GM18520 (cell line): Measurements from ENCODE around the gene SYMPK.

Source experiments
- ATAC-seq: cut with Tn5 transposase; IDR thresholded peaks from one replicate; pipeline ENCODE4 v1.9.1; 2021; ENCODE audit not compliant: unreplicated experiment

Gene SYMPK

DNA sequence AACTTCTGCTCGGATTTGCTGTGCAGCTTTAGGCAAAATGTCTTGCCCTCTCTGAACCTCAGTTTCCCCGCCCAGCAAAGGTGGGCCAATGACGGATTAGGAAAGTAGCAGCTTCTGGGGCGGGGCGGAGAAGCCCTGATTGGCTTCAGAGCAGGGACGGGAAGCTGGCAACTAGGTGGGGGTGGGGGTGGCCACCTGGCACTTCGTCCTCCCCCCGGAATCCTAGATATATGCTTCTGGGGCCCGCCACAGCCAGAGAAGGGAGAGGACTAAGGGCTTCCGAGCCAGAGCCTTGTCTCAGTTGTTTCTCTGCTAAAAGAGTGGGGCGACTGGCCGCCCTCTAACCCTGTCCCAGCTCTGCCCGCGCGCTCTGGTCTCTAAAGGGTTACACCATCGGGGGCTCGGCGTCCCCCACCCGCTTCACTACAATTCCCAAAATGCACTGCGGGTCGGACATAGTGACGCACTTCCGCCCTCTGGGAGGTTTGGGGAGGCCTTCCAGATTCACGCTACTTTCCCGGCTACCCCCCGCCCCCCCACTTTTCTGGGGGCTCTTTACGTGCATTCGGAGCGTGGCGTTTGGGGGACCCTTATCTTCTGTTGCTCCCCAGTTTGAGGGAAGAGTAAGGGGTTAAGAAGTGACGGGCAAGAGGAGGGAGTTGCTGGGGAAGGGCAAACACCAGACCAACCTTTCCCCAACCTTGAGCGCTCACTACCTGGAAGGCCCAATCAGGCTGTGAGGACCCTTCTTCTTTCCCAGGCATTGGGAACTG, 23.7 kb upstream of the SYMPK start:
- peak; percentile 28 for ATAC-seq

DNA sequence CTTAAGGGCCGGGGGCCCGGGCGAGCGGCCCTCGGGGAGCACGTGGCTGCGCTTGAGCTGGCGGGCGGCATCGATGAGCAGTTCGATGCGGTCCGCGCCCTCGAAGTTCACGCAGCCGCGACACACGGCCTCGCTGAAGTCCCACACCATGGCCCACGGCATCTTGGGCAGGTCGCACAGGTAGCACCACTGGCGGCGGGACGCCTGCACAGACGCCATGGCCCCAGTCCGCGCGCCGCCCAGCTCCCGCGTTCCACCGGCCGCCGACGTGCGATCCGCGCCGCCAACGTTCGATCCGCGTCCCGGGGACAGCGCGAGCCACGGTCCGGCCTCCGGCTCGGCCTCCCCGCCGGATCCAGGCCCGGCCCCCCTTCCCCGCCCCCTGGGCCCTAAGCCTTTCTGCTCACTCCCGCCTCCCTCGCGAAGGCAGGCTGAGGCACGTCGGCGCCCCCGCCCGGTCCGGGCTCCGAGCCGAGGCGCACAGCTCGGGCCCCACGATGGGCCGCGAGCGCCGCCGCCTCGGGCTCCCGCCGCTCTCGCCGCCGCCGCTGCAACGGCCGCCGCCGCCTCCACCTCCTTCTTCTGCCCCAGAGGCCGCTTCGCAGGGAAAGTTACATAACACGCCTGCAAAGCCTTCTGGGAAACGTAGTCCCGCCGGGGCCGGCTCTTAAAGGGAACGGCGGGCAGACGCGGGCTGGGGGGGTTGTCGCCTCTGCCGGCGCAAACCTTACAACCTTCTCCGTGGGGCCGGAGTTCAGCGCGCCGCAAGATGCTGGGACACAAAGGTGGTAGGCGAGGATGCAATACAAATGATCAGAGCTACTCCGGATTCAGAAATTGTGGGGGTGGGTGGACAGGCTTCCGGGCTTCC, 22.8 kb upstream of the SYMPK start, which contains the start of gene IRF2BP1:
Gene IRF2BP1 (minus strand): TSS at position 586 of the 871 bp plus-strand sequence. CDS start 367 bp downstream, at position 219.
- ATAC-seq = peak; percentile 31

GRCh38 chr19:45884682-45885555, 22.0 kb upstream of the SYMPK start:
- ATAC-seq = no peak

DNA sequence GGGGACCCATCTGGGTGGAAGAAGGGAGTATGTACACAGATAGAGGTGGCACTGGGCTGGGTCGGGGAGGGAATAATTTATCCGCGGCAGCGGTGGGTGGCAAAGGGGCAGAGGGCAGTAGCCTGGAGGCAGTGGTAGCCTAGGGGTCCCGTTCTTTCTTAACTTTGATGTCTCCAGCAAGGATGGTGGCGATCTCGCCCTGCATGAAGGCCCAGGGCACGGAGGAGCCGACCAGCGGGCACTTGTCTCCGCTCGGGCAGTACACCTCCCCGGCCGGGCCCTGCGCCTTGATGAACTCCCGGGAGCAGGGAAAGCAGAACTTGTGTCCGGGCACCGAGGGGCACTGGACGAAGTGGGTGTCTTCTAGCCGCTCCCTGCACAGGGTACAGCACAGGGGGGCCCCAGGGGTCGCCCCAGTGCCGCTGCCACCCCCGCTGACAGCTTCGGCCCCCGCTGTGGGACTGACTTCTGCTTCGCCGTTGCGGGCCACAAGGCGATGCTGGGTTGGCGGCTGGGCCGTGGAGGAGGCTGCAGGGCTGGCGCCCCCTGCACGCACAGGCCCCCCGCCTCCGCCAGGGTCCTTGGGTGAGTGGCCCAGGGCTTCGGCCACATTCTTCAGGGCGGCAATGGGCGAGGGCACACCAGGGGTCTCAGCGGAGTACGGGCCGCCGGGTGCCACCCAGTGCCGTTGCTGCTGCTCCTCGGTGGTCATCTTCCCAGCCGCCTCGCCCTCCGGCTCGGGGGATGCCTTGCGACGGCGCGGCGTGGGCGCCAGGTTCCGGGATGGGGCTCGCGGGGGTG, 21.1 kb upstream of the SYMPK start:
- no peak for ATAC-seq

DNA sequence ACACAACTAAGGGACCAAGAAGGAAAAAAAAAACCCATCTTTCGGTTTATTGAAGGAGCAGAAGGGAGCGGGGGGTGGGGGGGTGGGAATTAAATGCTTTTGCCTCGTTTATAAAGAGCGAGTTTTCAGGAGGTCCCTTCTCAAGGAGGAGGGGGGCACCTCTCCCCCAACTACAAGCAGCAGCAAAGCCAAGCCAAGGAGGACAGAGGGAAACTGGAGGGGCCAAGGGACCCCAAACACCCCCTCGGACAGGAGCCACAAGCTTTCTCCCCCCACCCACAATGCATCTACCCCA, 20.6 kb upstream of the SYMPK start:
- ATAC-seq = no peak

DNA sequence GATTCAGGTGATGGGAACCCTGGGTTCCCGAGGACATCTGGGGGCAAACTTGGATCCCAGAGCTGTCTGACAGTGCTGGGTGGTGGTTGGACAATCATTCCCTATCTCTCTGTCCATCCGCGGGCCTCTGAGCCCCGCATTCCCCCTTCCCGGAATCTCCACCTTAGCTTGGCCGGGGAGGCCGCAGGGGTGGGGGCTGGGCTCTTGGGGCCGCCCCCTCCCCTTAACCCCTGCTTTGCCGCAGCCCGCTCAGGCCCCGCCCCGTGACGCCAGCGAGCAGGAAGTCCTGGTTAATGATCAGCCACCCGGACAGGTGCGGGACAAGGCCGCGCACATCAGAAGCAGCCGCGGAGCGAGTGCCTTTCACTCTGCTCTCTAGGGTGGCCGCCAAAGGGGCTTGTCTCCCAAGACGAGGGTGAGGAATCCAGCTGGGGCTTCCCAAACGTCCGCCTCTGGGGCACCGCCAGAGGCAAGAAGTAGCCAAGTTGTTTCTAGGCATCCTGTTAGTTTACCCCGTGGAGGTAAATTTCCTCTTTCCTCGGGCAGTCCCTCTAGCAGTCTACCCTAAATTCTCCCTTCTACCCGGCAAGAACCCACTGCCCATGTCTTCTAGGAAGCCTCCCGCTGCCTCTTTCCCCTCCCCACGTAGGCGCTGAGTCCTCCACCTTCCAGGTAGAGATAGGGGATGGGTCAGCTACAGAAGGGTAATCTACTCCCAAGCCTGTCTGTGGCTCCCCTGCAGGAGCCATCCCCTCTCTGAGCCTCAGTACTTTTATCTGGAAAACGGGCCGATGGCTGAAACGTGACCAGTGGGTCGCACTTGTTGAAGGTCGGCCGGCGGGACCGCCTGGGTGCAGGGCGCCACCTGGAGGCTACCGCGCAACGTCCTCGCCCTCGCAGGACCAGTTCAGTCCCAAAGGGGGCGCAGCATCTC, 20.0 kb upstream of the SYMPK start:
- no peak for ATAC-seq

GRCh38 chr19:45881909-45882528, 19.1 kb upstream of the SYMPK start:
- no peak for ATAC-seq

GRCh38 chr19:45881082-45881908, 18.3 kb upstream of the SYMPK start:
- ATAC-seq = no peak

DNA sequence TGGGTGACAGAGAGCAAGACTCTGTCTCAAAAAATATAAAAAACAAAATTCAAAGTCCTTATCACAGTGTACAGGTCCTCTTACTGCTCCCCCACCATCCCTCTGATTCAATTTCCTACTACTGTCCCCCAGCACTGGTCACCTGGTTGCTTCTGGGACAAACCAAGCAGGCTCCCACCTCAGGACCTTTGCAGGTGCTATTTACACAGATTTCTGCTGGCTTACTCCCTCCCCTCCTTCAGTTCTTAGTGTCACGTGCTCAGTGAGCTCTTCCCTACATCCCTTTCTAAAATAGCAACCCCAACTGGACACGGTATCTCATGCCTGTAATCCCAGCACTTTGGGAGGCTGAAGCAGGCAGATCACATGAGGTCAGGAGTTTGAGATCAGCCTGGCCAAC, 17.0 kb upstream of the SYMPK start:
- ATAC-seq = no peak

- ATAC-seq = no peak
Measured at GRCh38 chr19:45879055-45879454, 16.1 kb upstream of the SYMPK start.

GRCh38 chr19:45878043-45878794, 15.3 kb upstream of the SYMPK start:
- ATAC-seq = no peak

GRCh38 chr19:45876411-45877197, 13.7 kb upstream of the SYMPK start:
- ATAC-seq = no peak

DNA sequence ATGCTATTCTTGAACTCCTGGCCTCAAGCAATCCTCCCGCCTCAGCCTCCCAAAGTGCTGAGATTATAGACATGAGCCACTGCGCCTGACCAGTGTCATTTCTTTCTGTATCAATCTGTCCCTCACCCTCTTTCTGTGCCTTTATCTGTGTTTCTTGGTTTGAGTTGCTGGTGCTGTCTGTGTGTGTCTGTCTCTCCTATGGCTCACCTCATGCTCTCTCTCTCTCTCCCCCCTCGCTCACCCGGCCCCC, 13.1 kb upstream of the SYMPK start:
- no peak for ATAC-seq

DNA sequence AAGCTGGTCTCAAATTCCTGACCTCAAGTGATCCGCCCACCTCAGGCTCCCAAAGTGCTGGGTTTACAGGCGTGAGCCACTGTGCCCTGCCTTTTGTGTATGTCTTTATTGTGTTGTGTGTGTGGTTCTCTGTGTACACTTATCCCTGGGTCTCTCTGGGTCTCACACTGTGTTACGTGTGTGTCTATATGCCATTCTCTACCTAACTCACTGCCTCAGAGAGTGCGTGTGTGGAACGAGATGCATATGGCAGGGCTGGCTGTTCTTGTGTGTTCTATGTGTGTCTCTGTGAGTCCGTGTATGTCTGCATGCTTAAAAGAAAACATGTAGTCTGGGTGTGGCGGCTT, 11.6 kb upstream of the SYMPK start:
- ATAC-seq = no peak

DNA sequence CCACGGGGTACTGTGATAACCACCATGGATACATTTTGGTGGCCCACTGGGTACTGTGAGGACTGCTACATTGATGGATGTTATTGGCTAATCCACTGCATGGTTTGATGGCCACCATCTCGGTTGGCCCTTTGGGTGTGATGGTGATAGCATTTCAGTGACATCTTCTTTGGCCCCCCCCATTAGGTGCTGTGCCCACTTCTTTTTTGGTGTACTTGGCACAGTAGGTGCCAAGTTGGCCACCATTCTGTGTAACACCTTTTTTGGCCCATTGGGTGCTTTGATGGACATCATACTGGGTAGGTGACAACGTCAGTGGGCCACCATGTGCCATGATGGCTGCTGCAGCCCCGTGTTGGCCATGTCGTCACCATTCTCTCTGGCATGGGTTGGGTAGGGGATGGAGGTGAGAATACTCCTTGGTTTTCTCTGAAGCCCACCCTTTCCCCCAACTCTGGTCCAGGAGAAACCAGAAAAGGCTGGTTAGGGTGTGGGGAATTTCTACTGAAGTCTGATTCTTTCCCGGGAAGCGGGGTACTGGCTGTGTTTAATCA, 10.3 kb upstream of the SYMPK start:
- no peak for ATAC-seq

DNA sequence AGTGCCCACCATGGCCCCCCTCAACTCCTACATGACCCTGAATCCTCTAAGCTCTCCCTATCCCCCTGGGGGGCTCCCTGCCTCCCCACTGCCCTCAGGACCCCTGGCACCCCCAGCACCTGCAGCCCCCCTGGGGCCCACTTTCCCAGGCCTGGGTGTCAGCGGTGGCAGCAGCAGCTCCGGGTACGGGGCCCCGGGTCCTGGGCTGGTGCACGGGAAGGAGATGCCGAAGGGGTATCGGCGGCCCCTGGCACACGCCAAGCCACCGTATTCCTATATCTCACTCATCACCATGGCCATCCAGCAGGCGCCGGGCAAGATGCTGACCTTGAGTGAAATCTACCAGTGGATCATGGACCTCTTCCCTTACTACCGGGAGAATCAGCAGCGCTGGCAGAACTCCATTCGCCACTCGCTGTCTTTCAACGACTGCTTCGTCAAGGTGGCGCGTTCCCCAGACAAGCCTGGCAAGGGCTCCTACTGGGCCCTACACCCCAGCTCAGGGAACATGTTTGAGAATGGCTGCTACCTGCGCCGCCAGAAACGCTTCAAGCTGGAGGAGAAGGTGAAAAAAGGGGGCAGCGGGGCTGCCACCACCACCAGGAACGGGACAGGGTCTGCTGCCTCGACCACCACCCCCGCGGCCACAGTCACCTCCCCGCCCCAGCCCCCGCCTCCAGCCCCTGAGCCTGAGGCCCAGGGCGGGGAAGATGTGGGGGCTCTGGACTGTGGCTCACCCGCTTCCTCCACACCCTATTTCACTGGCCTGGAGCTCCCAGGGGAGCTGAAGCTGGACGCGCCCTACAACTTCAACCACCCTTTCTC, 9.4 kb upstream of the SYMPK start:
- no peak for ATAC-seq
